Measurements from ENCODE around the gene HCAR2.
"Not testable (repeated sequence)": the region's sequence is repeated elsewhere in the genome, so short reads cannot be mapped to it uniquely, and the experiment has no call there.

Gene HCAR2

GRCh38 chr12:122661246-122661645, 41.9 kb downstream of the HCAR2 start:
- DNase-seq: no peak

DNA sequence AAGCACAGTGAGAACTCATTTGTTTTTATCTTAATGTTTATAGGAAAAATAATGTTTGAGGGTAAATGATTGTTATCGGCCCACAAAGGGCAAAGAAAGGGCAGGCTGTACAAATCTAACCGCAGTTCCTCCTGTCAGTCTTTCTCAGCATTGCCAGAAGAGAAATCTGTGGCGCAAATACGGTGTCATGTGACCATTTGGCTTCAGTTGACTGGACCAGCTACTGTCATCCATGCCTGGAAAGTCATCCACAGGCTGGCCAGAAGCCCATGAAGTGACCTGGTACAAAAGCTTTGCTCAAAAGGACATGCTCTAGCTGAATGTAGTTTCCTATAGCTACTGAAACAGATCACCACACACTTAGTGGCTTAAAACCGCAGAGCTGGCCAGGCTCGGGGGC, 43.6 kb downstream of the HCAR2 start:
- no peak for DNase-seq

GRCh38 chr12:122656298-122656697, 46.9 kb downstream of the HCAR2 start:
- DNase-seq: no peak

GRCh38 chr12:122653291-122653690, 49.9 kb downstream of the HCAR2 start:
- DNase-seq: not testable (repeated sequence)

- DNase-seq: no peak
Measured at GRCh38 chr12:122651520-122652224, 51.5 kb downstream of the HCAR2 start.
